ENCODE measurements around the gene JCAD.
"Not testable (repeated sequence)": the region's sequence is repeated elsewhere in the genome, so short reads cannot be mapped to it uniquely, and the experiment has no call there.

JCAD gene

DNA sequence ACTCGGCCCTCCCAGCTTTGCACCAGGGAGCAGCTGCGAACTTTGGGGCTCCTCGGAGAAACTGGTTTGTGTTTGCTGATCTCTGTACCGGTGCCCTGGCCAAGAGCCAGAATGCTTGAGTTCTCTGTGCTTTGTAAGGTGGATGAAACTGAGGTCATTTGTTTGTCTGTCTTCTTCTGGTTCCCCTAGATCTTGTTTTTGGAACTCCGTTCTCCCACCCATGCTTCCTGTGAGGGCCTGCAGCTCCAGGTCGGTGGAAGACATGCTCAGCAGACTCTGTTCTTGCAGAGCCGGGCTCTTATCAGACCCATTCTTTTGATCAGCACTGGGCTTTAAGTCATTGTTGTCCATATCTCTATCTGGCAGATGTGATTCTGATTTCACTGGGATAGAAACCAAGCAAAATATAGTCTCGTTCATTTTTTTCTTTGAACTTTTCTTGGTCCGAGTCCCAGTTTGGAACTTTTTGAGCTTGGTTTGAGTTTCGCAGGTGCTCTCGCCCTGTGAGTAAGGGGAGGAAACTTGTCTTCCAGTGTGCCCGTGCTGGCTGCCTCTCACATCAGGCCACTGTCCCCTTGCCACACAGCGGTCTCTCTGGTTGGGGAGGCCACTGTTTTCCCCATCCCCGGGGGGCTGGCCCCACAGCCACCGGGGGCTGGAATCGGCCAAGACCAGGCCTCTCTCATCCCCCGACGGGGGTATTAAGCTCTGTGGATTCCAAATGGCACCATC, 31.2 kb downstream of the JCAD start:
- Histone ChIP-seq H3K36me3 (ENCODE audit: control insufficient read depth, insufficient read depth, low read length) (no peaks in the 10 kb centered on the region), H3K27me3 (replicated peaks; ENCODE audit: control insufficient read depth, insufficient read depth, low read length) (peaks cover 1% of the 10 kb centered on the region), H3K4me3 (replicated peaks; ENCODE audit: low read depth, low read length) (no peak overlapping the region)
- DNase-seq (ENCODE audit: extremely low read depth, insufficient read length): no peak
- TF ChIP-seq, protein P1, sequence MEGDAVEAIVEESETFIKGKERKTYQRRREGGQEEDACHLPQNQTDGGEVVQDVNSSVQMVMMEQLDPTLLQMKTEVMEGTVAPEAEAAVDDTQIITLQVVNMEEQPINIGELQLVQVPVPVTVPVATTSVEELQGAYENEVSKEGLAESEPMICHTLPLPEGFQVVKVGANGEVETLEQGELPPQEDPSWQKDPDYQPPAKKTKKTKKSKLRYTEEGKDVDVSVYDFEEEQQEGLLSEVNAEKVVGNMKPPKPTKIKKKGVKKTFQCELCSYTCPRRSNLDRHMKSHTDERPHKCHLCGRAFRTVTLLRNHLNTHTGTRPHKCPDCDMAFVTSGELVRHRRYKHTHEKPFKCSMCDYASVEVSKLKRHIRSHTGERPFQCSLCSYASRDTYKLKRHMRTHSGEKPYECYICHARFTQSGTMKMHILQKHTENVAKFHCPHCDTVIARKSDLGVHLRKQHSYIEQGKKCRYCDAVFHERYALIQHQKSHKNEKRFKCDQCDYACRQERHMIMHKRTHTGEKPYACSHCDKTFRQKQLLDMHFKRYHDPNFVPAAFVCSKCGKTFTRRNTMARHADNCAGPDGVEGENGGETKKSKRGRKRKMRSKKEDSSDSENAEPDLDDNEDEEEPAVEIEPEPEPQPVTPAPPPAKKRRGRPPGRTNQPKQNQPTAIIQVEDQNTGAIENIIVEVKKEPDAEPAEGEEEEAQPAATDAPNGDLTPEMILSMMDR (IDR thresholded peaks at IDR 0.05; ENCODE audit: insufficient read depth, low read length, poor library complexity, severe bottlenecking): no peak

DNA sequence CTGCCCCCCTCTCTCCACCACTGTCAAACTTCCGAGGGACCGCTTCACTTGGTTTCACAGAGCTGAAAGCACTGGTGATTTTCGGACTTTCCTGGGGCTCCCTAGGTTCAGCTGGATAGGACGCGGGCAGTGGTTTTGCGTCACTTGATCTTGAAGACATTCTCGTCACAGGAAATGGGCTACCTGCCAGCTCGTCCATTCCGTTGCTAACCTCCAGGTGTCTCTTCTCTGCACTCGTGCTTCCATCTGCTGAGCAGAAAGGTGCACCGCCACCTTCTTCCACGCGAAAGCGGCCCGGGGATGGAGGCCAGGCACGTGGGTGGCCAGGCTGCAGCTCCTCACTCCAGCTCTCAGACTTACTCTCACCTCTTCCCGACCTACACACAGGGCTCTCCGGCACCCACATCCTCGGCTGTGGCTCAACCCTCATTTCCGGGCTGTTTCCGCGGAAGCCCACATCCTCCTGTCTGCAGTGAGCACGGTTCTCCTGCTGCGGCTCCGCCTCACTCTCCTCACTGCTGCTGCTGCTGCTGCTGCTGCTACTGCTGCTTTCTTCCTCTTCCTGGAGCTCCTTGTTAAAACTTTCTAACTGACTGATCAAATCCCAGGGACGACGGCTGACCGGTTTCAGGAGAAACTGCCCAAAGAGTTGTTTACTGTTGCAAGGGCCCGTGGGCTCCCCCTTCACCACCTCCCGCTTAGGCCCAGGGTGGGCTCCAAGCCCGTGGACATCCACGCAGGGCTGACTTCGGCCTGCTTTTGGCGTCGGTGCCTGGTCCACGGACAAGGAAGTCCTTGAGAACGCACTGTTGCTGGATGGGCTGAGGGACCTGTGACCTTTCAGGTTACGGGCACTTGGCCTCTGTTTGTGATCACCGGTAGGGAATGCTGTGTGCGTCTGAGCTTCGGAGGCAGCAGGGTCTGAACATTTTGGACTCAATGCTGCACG, 32.1 kb downstream of the JCAD start:
- Histone ChIP-seq H3K36me3 (ENCODE audit: control insufficient read depth, insufficient read depth, low read length) (no peaks in the 10 kb centered on the region), H3K27me3 (replicated peaks; ENCODE audit: control insufficient read depth, insufficient read depth, low read length) (peaks cover 1% of the 10 kb centered on the region), H3K4me3 (replicated peaks; ENCODE audit: low read depth, low read length) (peak overlapping the region; percentile 47)
- peak; percentile 77 for DNase-seq (ENCODE audit: extremely low read depth, insufficient read length)
- TF ChIP-seq, protein P1 (IDR thresholded peaks at IDR 0.05; ENCODE audit: insufficient read depth, low read length, poor library complexity, severe bottlenecking): peak; percentile 42

DNA sequence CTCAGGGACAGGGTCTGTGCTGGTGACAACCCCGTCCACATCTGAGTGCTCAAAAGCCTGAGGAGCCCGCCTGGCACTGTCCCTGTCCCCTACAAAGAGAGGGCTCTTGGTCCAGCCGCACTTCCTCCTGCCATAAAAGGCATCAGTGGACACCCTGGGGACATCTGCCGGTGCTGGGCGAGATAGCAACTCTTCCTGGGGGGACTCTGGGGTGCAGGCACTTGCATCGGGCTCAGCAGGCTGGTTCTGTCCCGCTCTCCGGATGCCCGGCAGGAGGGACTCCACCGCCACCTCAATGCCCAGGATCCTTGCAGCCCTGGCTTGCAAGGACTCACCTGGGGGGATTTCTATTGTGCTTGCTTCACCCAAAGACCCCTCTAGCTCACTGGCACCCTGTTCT, 32.8 kb downstream of the JCAD start:
- H3K4me3 ChIP-seq (replicated peaks; ENCODE audit: low read depth, low read length): no peak overlapping the region
- no peak for DNase-seq (ENCODE audit: extremely low read depth, insufficient read length)
- TF ChIP-seq, protein P1 (IDR thresholded peaks at IDR 0.05; ENCODE audit: insufficient read depth, low read length, poor library complexity, severe bottlenecking): peak; percentile 17
- peaks cover 1% of the 10 kb centered on the region for H3K27me3 ChIP-seq (replicated peaks; ENCODE audit: control insufficient read depth, insufficient read depth, low read length)
- H3K36me3 ChIP-seq (ENCODE audit: control insufficient read depth, insufficient read depth, low read length): no peaks in the 10 kb centered on the region

DNA sequence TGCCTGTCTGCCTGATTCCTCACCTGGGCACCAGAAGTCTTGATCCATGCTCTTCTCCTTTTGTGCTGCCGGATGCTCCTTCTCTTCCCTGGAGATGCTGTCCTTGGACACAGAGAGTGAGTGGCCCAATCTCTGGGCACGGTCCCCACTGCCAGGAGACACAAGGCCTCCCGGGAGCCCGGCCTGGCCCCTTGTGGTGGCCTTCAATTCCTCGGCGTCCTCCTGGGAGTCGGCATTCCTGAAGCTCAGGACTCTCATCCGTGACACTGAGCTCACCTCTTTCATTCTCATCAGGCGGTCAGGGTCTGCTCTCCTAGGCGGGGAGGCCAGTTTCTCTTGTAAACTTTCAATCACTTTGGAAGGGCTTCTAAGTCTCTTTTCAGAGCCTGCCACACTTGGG, 33.3 kb downstream of the JCAD start:
- Histone ChIP-seq H3K4me3 (replicated peaks; ENCODE audit: low read depth, low read length) (no peak overlapping the region), H3K27me3 (replicated peaks; ENCODE audit: control insufficient read depth, insufficient read depth, low read length) (peaks cover 1% of the 10 kb centered on the region), H3K36me3 (ENCODE audit: control insufficient read depth, insufficient read depth, low read length) (no peaks in the 10 kb centered on the region)
- TF ChIP-seq, protein P1 (IDR thresholded peaks at IDR 0.05; ENCODE audit: insufficient read depth, low read length, poor library complexity, severe bottlenecking): no peak
- DNase-seq (ENCODE audit: extremely low read depth, insufficient read length): no peak

DNA sequence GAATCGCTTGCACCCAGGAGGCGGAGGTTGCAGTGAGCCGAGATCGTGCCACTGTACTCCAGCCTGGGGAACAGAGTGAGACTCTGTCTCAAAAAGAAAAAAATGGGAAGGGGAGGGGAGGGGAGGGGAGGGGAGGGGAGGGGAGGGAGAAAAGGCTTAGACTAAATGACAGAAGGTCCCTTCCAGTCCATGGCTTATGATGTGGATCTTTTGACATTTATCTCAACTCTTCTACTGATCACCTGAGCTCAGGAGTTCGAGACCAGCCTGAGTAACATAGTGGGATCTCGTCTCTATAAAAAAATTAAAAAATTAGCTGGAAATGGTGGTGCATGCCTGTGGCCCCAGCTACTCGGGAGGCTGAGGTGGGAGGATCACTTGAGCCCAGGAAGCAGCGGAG, 34.0 kb downstream of the JCAD start:
- H3K36me3 ChIP-seq (ENCODE audit: control insufficient read depth, insufficient read depth, low read length): not testable (repeated sequence)

DNA sequence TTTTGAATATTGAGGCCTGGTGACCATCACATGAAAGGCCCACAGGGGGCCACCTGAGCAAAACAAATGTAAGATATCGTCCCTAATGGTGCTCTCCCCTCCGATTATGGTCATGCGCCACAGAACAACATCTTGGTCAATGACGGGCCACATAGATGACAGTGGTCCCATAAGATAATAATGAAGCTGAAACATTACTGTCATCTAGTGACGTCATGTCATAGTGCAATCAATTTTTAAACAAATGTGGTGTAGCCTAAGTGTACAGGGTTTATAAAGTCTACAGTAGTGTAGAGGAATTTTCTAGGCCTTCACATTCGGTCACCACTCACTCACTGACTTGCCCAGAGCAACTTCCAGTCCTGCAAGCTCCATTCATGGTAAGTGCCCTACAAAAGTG, 36.8 kb downstream of the JCAD start:
- Histone ChIP-seq H3K27me3 (replicated peaks; ENCODE audit: control insufficient read depth, insufficient read depth, low read length) (peaks cover 1% of the 10 kb centered on the region), H3K4me3 (replicated peaks; ENCODE audit: low read depth, low read length) (no peak overlapping the region), H3K36me3 (ENCODE audit: control insufficient read depth, insufficient read depth, low read length) (no peaks in the 10 kb centered on the region)
- TF ChIP-seq, protein P1 (IDR thresholded peaks at IDR 0.05; ENCODE audit: insufficient read depth, low read length, poor library complexity, severe bottlenecking): no peak
- no peak for DNase-seq (ENCODE audit: extremely low read depth, insufficient read length)

More for the DNA sequence above, 34.0 kb downstream of the JCAD start:
- not testable (repeated sequence) for H3K27me3 ChIP-seq (replicated peaks; ENCODE audit: control insufficient read depth, insufficient read depth, low read length); DNase-seq (ENCODE audit: extremely low read depth, insufficient read length); H3K4me3 ChIP-seq (replicated peaks; ENCODE audit: low read depth, low read length)
